Mesendoderm (in vitro differentiated cells): ENCODE results near the gene IL17RC.

Experiments used
- DNase-seq: peaks from one replicate; pipeline ENCODE4 v3.0.0; 2013
- H2AK5ac ChIP-seq: 2 replicates; pipeline ENCODE4 v1.6.1; 2013; ENCODE audit warnings: low read length, inconsistent platforms
- H2BK120ac ChIP-seq: 2 replicates; pipeline ENCODE4 v1.6.1; 2013; ENCODE audit warnings: low read depth, mild to moderate bottlenecking, low read length, moderate library complexity, mixed read lengths
- H2BK15ac ChIP-seq: replicated peaks from 2 replicates; pipeline ENCODE4 v1.6.1; 2013; ENCODE audit warnings: low read depth, mild to moderate bottlenecking, moderate library complexity
- H2BK5ac ChIP-seq: 2 replicates; pipeline ENCODE4 v1.6.1; 2013; ENCODE audit warnings: low read length, inconsistent platforms
- H3K18ac ChIP-seq: 2 replicates; pipeline ENCODE4 v1.6.1; 2013; ENCODE audit warnings: mild to moderate bottlenecking, low read length, mixed read lengths
- H3K23ac ChIP-seq: one replicate; pipeline ENCODE4 v1.6.1; 2013; ENCODE audit warnings: low read length
- H3K27ac ChIP-seq: 2 replicates; pipeline ENCODE4 v1.5.1; 2013; ENCODE audit warnings: low read depth, mild to moderate bottlenecking, inconsistent platforms, low read length, moderate library complexity
- H3K27me3 ChIP-seq: 2 replicates; pipeline ENCODE4 v1.6.1; 2013; ENCODE audit warnings: low read length, control low read depth, mild to moderate bottlenecking, inconsistent platforms; ENCODE audit not compliant: insufficient read depth, poor library complexity
- H3K36me3 ChIP-seq: 2 replicates; pipeline ENCODE4 v1.6.1; 2013; ENCODE audit warnings: low read length, inconsistent platforms; ENCODE audit not compliant: control insufficient read depth, insufficient read depth
- H3K4ac ChIP-seq: one replicate; pipeline ENCODE4 v1.6.1; 2013; ENCODE audit warnings: low read depth, mild to moderate bottlenecking, low read length, moderate library complexity
- H3K4me1 ChIP-seq: 2 replicates; pipeline ENCODE4 v1.6.1; 2013; ENCODE audit warnings: low read depth, low read length, inconsistent platforms; ENCODE audit not compliant: control insufficient read depth
- H3K4me2 ChIP-seq: 2 replicates; pipeline ENCODE4 v1.6.1; 2013; ENCODE audit warnings: low read length
- H3K4me3 ChIP-seq: 2 replicates; pipeline ENCODE4 v1.5.1; 2013; ENCODE audit warnings: mild to moderate bottlenecking, low read length
- H3K56ac ChIP-seq: one replicate; pipeline ENCODE4 v1.6.1; 2013; ENCODE audit warnings: low read length
- H3K79me1 ChIP-seq: 2 replicates; pipeline ENCODE4 v1.6.1; 2013; ENCODE audit warnings: low read length, inconsistent platforms
- H3K79me2 ChIP-seq: 2 replicates; pipeline ENCODE4 v1.6.1; 2013; ENCODE audit warnings: mild to moderate bottlenecking, low read length; ENCODE audit not compliant: control insufficient read depth, insufficient read depth
- H3K9ac ChIP-seq: 2 replicates; pipeline ENCODE4 v1.6.1; 2013; ENCODE audit warnings: low read length, inconsistent platforms
- H4K5ac ChIP-seq: one replicate; pipeline ENCODE4 v1.6.1; 2013; ENCODE audit warnings: low read length
- H4K8ac ChIP-seq: one replicate; pipeline ENCODE4 v1.6.1; 2013; ENCODE audit warnings: low read depth, mild to moderate bottlenecking, control low read depth, low read length, moderate library complexity
- WGBS: extraction: QIAGEN DNeasy Blood & Tissue Kit; methylation state at CpG from one replicate; pipeline ENCODE4 v1.1.7; 2013; ENCODE audit warnings: low lambda C conversion rate, missing lambda C conversion rate; ENCODE audit not compliant: insufficient coverage; ENCODE audit errors: extremely low coverage; 5-methylcytosine and 5-hydroxymethylcytosine counted together

IL17RC gene

GRCh38 chr3:9901967-9902366, 14.9 kb upstream of the IL17RC start:
- H3K36me3 ChIP-seq = no peaks in the 10 kb centered on the region
- no peaks in the 10 kb centered on the region for H3K79me2 ChIP-seq
- H3K79me1 ChIP-seq = no peaks in the 10 kb centered on the region
- H2BK120ac ChIP-seq = no peak overlapping the region
- no peak overlapping the region for H3K27ac ChIP-seq
- H3K27me3 ChIP-seq = no peaks in the 10 kb centered on the region
- no peak overlapping the region for H3K18ac ChIP-seq
- H2AK5ac ChIP-seq = no peak overlapping the region
- WGBS = no CpG with 5 or more reads among the region's 5 CpGs
- no peak overlapping the region for H3K4ac ChIP-seq
- H3K4me2 ChIP-seq = no peak overlapping the region
- no peak overlapping the region for H4K8ac ChIP-seq
- H4K5ac ChIP-seq = no peak overlapping the region
- H3K56ac ChIP-seq = peak overlapping the region; percentile 51
- no peak overlapping the region for H2BK15ac ChIP-seq
- H3K4me1 ChIP-seq = peaks cover 7% of the 10 kb centered on the region
- DNase-seq = no peak
- H3K4me3 ChIP-seq = no peak overlapping the region
- no peak overlapping the region for H2BK5ac ChIP-seq
- H3K23ac ChIP-seq = no peak overlapping the region
- no peak overlapping the region for H3K9ac ChIP-seq

GRCh38 chr3:9902372-9903237, 14.3 kb upstream of the IL17RC start, which contains the start of gene IL17RE:
TSS of gene IL17RE (plus strand) at chr3:9902848. CDS start at chr3:9902933, 85 bp downstream.
- no CpG with 5 or more reads among the region's 13 CpGs for WGBS
- Histone ChIP-seq H3K4me3 (no peak within 1 kb of the TSS), H3K36me3 (no peaks in the 10 kb centered on the region), H4K5ac (no peak within 1 kb of the TSS), H4K8ac (no peak within 1 kb of the TSS), H3K79me2 (no peaks in the 10 kb centered on the region), H3K9ac (peak within 1 kb of the TSS; percentile 37), H3K4ac (no peak within 1 kb of the TSS), H2BK15ac (no peak within 1 kb of the TSS), H3K79me1 (no peaks in the 10 kb centered on the region), H3K23ac (no peak within 1 kb of the TSS), H3K27me3 (no peaks in the 10 kb centered on the region), H3K18ac (no peak within 1 kb of the TSS), H3K27ac (no peak within 1 kb of the TSS), H2BK5ac (no peak within 1 kb of the TSS), H3K56ac (peak within 1 kb of the TSS; percentile 51), H3K4me2 (no peak within 1 kb of the TSS), H2BK120ac (no peak within 1 kb of the TSS), H2AK5ac (no peak within 1 kb of the TSS), H3K4me1 (peaks cover 7% of the 10 kb centered on the region)
- DNase-seq = no peak

GRCh38 chr3:9903238-9903624, 13.7 kb upstream of the IL17RC start:
- Histone ChIP-seq H4K5ac (no peak overlapping the region), H3K56ac (peak overlapping the region; percentile 25), H3K79me1 (no peaks in the 10 kb centered on the region), H4K8ac (no peak overlapping the region), H2AK5ac (no peak overlapping the region), H3K27me3 (no peaks in the 10 kb centered on the region), H3K23ac (no peak overlapping the region), H3K9ac (peak overlapping the region; percentile 37), H2BK5ac (no peak overlapping the region), H3K18ac (no peak overlapping the region), H3K4me3 (no peak overlapping the region), H3K4me1 (peaks cover 7% of the 10 kb centered on the region), H3K4ac (no peak overlapping the region), H2BK15ac (no peak overlapping the region), H3K4me2 (no peak overlapping the region), H2BK120ac (no peak overlapping the region), H3K36me3 (no peaks in the 10 kb centered on the region), H3K79me2 (no peaks in the 10 kb centered on the region), H3K27ac (no peak overlapping the region)
- no peak for DNase-seq
- no CpG with 5 or more reads among the region's 4 CpGs for WGBS

GRCh38 chr3:9903904-9904303, 13.0 kb upstream of the IL17RC start:
- no peaks in the 10 kb centered on the region for H3K79me1 ChIP-seq
- DNase-seq = no peak
- no peak overlapping the region for H3K4me3 ChIP-seq
- no peak overlapping the region for H3K4me2 ChIP-seq
- no peaks in the 10 kb centered on the region for H3K27me3 ChIP-seq
- H3K4ac ChIP-seq = no peak overlapping the region
- H3K23ac ChIP-seq = no peak overlapping the region
- H3K36me3 ChIP-seq = no peaks in the 10 kb centered on the region
- WGBS = no CpG with 5 or more reads among the region's 4 CpGs
- H2BK120ac ChIP-seq = no peak overlapping the region
- H3K27ac ChIP-seq = no peak overlapping the region
- H2BK5ac ChIP-seq = no peak overlapping the region
- H3K4me1 ChIP-seq = peaks cover 7% of the 10 kb centered on the region
- no peak overlapping the region for H2AK5ac ChIP-seq
- peak overlapping the region; percentile 11 for H3K56ac ChIP-seq
- no peak overlapping the region for H4K8ac ChIP-seq
- no peaks in the 10 kb centered on the region for H3K79me2 ChIP-seq
- H4K5ac ChIP-seq = no peak overlapping the region
- H3K18ac ChIP-seq = no peak overlapping the region
- no peak overlapping the region for H3K9ac ChIP-seq
- H2BK15ac ChIP-seq = no peak overlapping the region

GRCh38 chr3:9906480-9906879, 10.4 kb upstream of the IL17RC start:
- no peak for DNase-seq
- H3K79me1 ChIP-seq = no peaks in the 10 kb centered on the region

More at GRCh38 chr3:9906480-9906879, 10.4 kb upstream of the IL17RC start:
- H3K27me3 ChIP-seq = no peaks in the 10 kb centered on the region
- no peak overlapping the region for H3K9ac ChIP-seq
- H2AK5ac ChIP-seq = no peak overlapping the region
- H3K36me3 ChIP-seq = no peaks in the 10 kb centered on the region
- H2BK120ac ChIP-seq = no peak overlapping the region
- H3K56ac ChIP-seq = no peak overlapping the region
- H3K4ac ChIP-seq = no peak overlapping the region
- no peaks in the 10 kb centered on the region for H3K79me2 ChIP-seq
- H3K4me3 ChIP-seq = no peak overlapping the region
- H2BK15ac ChIP-seq = no peak overlapping the region
- H3K4me2 ChIP-seq = no peak overlapping the region
- no CpG with 5 or more reads among the region's 5 CpGs for WGBS
- H4K8ac ChIP-seq = no peak overlapping the region
- H3K27ac ChIP-seq = no peak overlapping the region
- no peak overlapping the region for H3K23ac ChIP-seq
- no peak overlapping the region for H4K5ac ChIP-seq
- no peak overlapping the region for H3K18ac ChIP-seq
- H2BK5ac ChIP-seq = no peak overlapping the region
- H3K4me1 ChIP-seq = peaks cover 7% of the 10 kb centered on the region
